Endothelial cell of umbilical vein (primary cell): ENCODE measurements around the gene IPO11. TPM values are rescaled to one million over a fixed set of nuclear protein-coding genes. Genes with fewer than 3 reads are reported as not detected.

Experiments
- BruUV-seq: library from RNA; stranded (reverse); fragments of 400-500 nt; replicated peaks from 2 replicates; lab custom pipeline; 2021; lab: Mats Ljungman, UMichigan
- CTCF ChIA-PET: fragments of 300-600, 350-600 bp; sonication (Branson Sonifier 250); formaldehyde crosslinking; loops from one replicate; lab custom pipeline; 2021; ENCODE audit warnings: antibody characterized with exemption, inconsistent platforms; lab: Charles Lee
- POLR2A ChIA-PET: fragments of 300-600, 350-600 bp; sonication (Branson Sonifier 250); formaldehyde crosslinking; loops from one replicate; lab custom pipeline; 2021; ENCODE audit warnings: antibody characterized with exemption, inconsistent platforms; lab: Charles Lee
- DNase-seq: peaks from one replicate; pipeline ENCODE4 v3.0.0-alpha.2; 2011; ENCODE audit warnings: low read depth, low spot score
- FAIRE-seq: peaks from 2 replicates; lab custom pipeline; 2011; peaks lifted over from hg19 to GRCh38; lab: Jason Lieb, UNC
- H2AFZ ChIP-seq: 2 replicates; pipeline ENCODE4 v1.6.0; 2012; ENCODE audit warnings: low read depth, low read length, control low read depth, inconsistent platforms
- H3K27ac ChIP-seq: 2 replicates; pipeline ENCODE4 v1.5.1; 2011; ENCODE audit warnings: low read depth, mild to moderate bottlenecking, control low read depth, low read length, moderate library complexity; ENCODE audit not compliant: insufficient read depth
- H3K27me3 ChIP-seq, 2 experiments: 2 replicates each; pipeline versions ENCODE4 v1.6.0 to v1.6.1; 2011; ENCODE audit warnings: low read length in 2 of 2, mixed read lengths in 1 of 2; ENCODE audit not compliant: control insufficient read depth in 2 of 2, insufficient read depth in 2 of 2
- H3K36me3 ChIP-seq, 2 experiments: 2 replicates in 1 of 2; 3 replicates in 1 of 2; pipeline ENCODE4 v1.5.1; 2011; ENCODE audit warnings: low read length in 2 of 2, mild to moderate bottlenecking in 1 of 2, moderate library complexity in 1 of 2; ENCODE audit not compliant: control insufficient read depth in 2 of 2, insufficient read depth in 2 of 2; ENCODE audit errors: extremely low read depth in 1 of 2
- H3K4me1 ChIP-seq: 3 replicates; pipeline ENCODE4 v1.5.1; 2011; ENCODE audit warnings: mild to moderate bottlenecking, low read length; ENCODE audit not compliant: control insufficient read depth, insufficient read depth; ENCODE audit errors: extremely low read depth
- H3K4me2 ChIP-seq: 2 replicates; pipeline ENCODE4 v1.6.1; 2011; ENCODE audit warnings: low read length, control low read depth, mixed read lengths; ENCODE audit not compliant: insufficient read depth
- H3K4me3 ChIP-seq, 3 experiments: fragments of 200-600 bp in 1 of 3; sonication (generic), shearing (Covaris generic) in 1 of 3; replicated peaks in 1 of 3; 2 replicates each; pipeline ENCODE4 v1.5.1; 2011 to 2016; ENCODE audit warnings: control low read depth in 3 of 3, low read length in 3 of 3, mild to moderate bottlenecking in 2 of 3, inconsistent platforms in 1 of 3, low read depth in 1 of 3, moderate library complexity in 1 of 3; ENCODE audit not compliant: insufficient read depth in 1 of 3
- H3K79me2 ChIP-seq: 2 replicates; pipeline ENCODE4 v1.6.0; 2012; ENCODE audit warnings: low read length, inconsistent platforms; ENCODE audit not compliant: control insufficient read depth, insufficient read depth
- H3K9ac ChIP-seq: replicated peaks from 2 replicates; pipeline ENCODE3; 2011; ENCODE audit warnings: low read length, control low read depth; ENCODE audit not compliant: insufficient read depth; ENCODE audit errors: extremely low read depth
- H3K9me1 ChIP-seq: replicated peaks from 3 replicates; pipeline ENCODE4 v1.6.0; 2011; ENCODE audit warnings: mild to moderate bottlenecking, low read length; ENCODE audit not compliant: control insufficient read depth, insufficient read depth; ENCODE audit errors: extremely low read depth
- H3K9me3 ChIP-seq: replicated peaks from 2 replicates; pipeline ENCODE4 v1.5.1; 2012; ENCODE audit warnings: low read length, inconsistent platforms; ENCODE audit not compliant: control insufficient read depth, insufficient read depth
- H4K20me1 ChIP-seq: replicated peaks from 2 replicates; pipeline ENCODE3; 2011; ENCODE audit warnings: mild to moderate bottlenecking, low read length; ENCODE audit not compliant: control insufficient read depth, insufficient read depth; ENCODE audit errors: extremely low read depth
- CTCF ChIP-seq, 2 donors: IDR thresholded peaks; 1 replicate in 1 of 2; 2 replicates in 1 of 2; pipeline ENCODE4 v1.5.1; 2011; ENCODE audit warnings: low read length in 2 of 2, mild to moderate bottlenecking in 2 of 2, moderate library complexity in 2 of 2, control low read depth in 1 of 2, inconsistent platforms in 1 of 2, low read depth in 1 of 2; ENCODE audit not compliant: insufficient read depth in 1 of 2; ENCODE audit errors: extremely low read depth in 1 of 2
- EZH2 ChIP-seq: IDR thresholded peaks from 2 replicates; pipeline ENCODE4 v1.6.1; 2012; ENCODE audit warnings: borderline replicate concordance, low read depth, mild to moderate bottlenecking, moderate library complexity, low read length, inconsistent platforms; ENCODE audit not compliant: severe bottlenecking
- FOS ChIP-seq: IDR thresholded peaks from 2 replicates; pipeline ENCODE4 v1.6.1; 2011; ENCODE audit warnings: mild to moderate bottlenecking, low read length, moderate library complexity, borderline replicate concordance; ENCODE audit not compliant: insufficient read depth
- GATA2 ChIP-seq: IDR thresholded peaks from 2 replicates; pipeline ENCODE4 v1.7.0; 2011; ENCODE audit warnings: low read depth, mild to moderate bottlenecking, moderate library complexity, mixed read lengths, low read length; ENCODE audit not compliant: insufficient read length, insufficient read depth
- JUN ChIP-seq: IDR thresholded peaks from 2 replicates; pipeline ENCODE4 v1.6.1; 2011; ENCODE audit warnings: borderline replicate concordance, low read depth; ENCODE audit not compliant: insufficient read length, insufficient read depth
- MAX ChIP-seq: IDR thresholded peaks from 2 replicates; pipeline ENCODE4 v1.6.1; 2011; ENCODE audit not compliant: insufficient read depth, insufficient read length
- MYC ChIP-seq: IDR thresholded peaks from one replicate; pipeline ENCODE4 v1.6.1; 2011; ENCODE audit warnings: mild to moderate bottlenecking, low read depth, low read length
- POLR2A ChIP-seq: IDR thresholded peaks from 2 replicates; pipeline ENCODE4 v1.6.1; 2012; ENCODE audit warnings: low read depth, mild to moderate bottlenecking, control low read depth, low read length
- POLR2AphosphoS5 ChIP-seq: IDR thresholded peaks from 2 replicates; pipeline ENCODE4 v1.6.1; 2012; ENCODE audit warnings: low read depth, mild to moderate bottlenecking, control low read depth, low read length, moderate library complexity; ENCODE audit not compliant: insufficient read depth
- dilution Hi-C: fragments of 300-500 bp; cut with MboI; formaldehyde crosslinking; loops from one replicate; pipeline ENCODE4 v1.15.0; 2019; ENCODE audit warnings: low sequenced_read_pairs; ENCODE audit not compliant: extremely low pct_ligation_motif_present
- intact Hi-C: fragments of 100-400 bp; cut with micrococcal nuclease; formaldehyde crosslinking; loops from one replicate; pipeline ENCODE4 v1.10.0; 2022
- polyA plus RNA-seq, 4 experiments: library from polyadenylated mRNA; depleted of rRNA in 3 of 4; stranded (reverse) in 3 of 4; unstranded in 1 of 4; fragments of >200 nt; gene quantifications; 2 replicates each; pipeline versions ENCODE4 v1.2.1 to v1.2.3, GENCODE V29; 2011 to 2012; ENCODE audit warnings: missing spikeins in 1 of 4
- total RNA-seq: library from RNA; stranded (reverse); gene quantifications from 2 replicates; pipeline ENCODE4 v1.2.3, GENCODE V29; 2021

The IPO11 gene
- total and polyA plus RNA-seq, 2 donors (not counting 3 experiments of a cell fraction or from before 2014, with no cell fraction given), result 38.5 to 80.9 TPM

GRCh38 chr5:62617943-62618342 lies 205.4 kb downstream of the IPO11 start:
- Histone ChIP-seq H3K9me3 (no peaks in the 10 kb centered on the region), H3K4me3 (no peak overlapping the region), H3K4me2 (no peak overlapping the region), H3K27ac (no peak overlapping the region), H3K36me3 (peaks cover 4 to 7% of the 10 kb centered on the region in 2 experiments), H3K9me1 (no peaks in the 10 kb centered on the region), H3K79me2 (peaks cover 9% of the 10 kb centered on the region), H2AFZ (no peak overlapping the region), H3K9ac (no peak overlapping the region), H4K20me1 (no peaks in the 10 kb centered on the region), H3K4me1 (no peaks in the 10 kb centered on the region), H3K27me3 (no peaks in the 10 kb centered on the region)
- CTCF ChIA-PET, result no interaction called here
- POLR2A ChIA-PET, result no interaction called here
- no peak for FAIRE-seq
- TF ChIP-seq EZH2, result no peak
- no TSS peak for BruUV-seq
- dilution Hi-C loops (no loop called here), intact Hi-C loops (no loop called here)
- no peak for DNase-seq

GRCh38 chr5:62620761-62621160 lies 208.2 kb downstream of the IPO11 start:
- dilution Hi-C loops (no loop called here), intact Hi-C loops (no loop called here)
- no peaks in the 10 kb centered on the region for H3K4me1 ChIP-seq
- TF ChIP-seq JUN (no peak), EZH2 (no peak), POLR2A (no peak), MAX (no peak), GATA2 (no peak), CTCF (IDR thresholded peaks at IDR 0.05; ENCODE audit: extremely low read depth in 1 of 2, insufficient read depth in 1 of 2, low read depth in 1 of 2, low read length in 2 of 2) (no peak), MYC (no peak), POLR2AphosphoS5 (no peak), FOS (no peak)
- no peak overlapping the region for H3K9ac ChIP-seq
- no peak overlapping the region for H3K27ac ChIP-seq
- no peak overlapping the region for H3K4me2 ChIP-seq
- H2AFZ ChIP-seq, result no peak overlapping the region
- no TSS peak for BruUV-seq
- peaks cover 2% of the 10 kb centered on the region for H3K79me2 ChIP-seq
- no peaks in the 10 kb centered on the region for H4K20me1 ChIP-seq
- POLR2A ChIA-PET, result no interaction called here
- DNase-seq (no peak), FAIRE-seq (no peak)
- no peaks in the 10 kb centered on the region for H3K9me1 ChIP-seq
- no peak overlapping the region for H3K4me3 ChIP-seq
- H3K36me3 ChIP-seq, result no peaks in the 10 kb centered on the region
- H3K9me3 ChIP-seq, result no peaks in the 10 kb centered on the region
- no peaks in the 10 kb centered on the region for H3K27me3 ChIP-seq
- CTCF ChIA-PET, result no interaction called here
